Kidney epithelial cell (primary cell): ENCODE data around the gene MYO5A. TPM values are rescaled to one million over a fixed set of nuclear protein-coding genes. Genes with fewer than 3 reads are reported as not detected.

Source experiments
- DNase-seq: peaks from one replicate; pipeline ENCODE4 v3.0.0-alpha.2; 2010; ENCODE audit warnings: low read depth
- H3K27me3 ChIP-seq: 2 replicates; pipeline ENCODE4 v1.6.0; 2011; ENCODE audit warnings: low read length; ENCODE audit not compliant: control insufficient read depth, insufficient read depth
- H3K36me3 ChIP-seq: 2 replicates; pipeline ENCODE4 v1.5.1; 2011; ENCODE audit warnings: low read length; ENCODE audit not compliant: control insufficient read depth, insufficient read depth
- H3K4me3 ChIP-seq: 2 replicates; pipeline ENCODE4 v1.5.1; 2011; ENCODE audit warnings: low read depth, mild to moderate bottlenecking, control low read depth, low read length
- total RNA-seq: library from RNA; depleted of rRNA; stranded (reverse); fragments of >200 nt; gene quantifications from 2 replicates; pipeline ENCODE4 v1.2.3, GENCODE V29; 2015
- TF ChIP-seq, protein P1 (sequence below): IDR thresholded peaks from 2 replicates; pipeline ENCODE4 v1.5.1; 2011; ENCODE audit warnings: mild to moderate bottlenecking, moderate library complexity, low read length, control low read depth, inconsistent platforms; ENCODE audit not compliant: insufficient read depth, poor library complexity, severe bottlenecking

Gene MYO5A
- total RNA-seq, 1 donor from 2014 or later = 31.4 TPM

DNA sequence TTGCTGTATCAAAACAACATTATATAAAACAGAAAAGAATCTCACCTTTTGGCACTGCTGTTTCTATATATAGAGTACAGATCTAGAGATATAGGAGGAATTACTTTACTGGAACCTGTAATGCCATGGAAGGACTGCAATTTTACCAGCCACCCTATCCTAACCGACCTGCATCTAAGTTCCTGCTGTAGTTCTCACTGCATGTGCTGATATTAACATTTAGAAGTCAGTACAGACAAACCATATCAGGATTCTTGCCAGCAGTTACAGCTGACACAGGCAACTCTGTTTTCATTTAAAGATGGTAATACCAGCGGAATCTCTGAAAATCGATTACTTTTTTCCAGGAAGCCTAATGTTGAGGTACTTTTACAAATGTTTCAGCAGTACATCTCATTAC, 159.7 kb downstream of the MYO5A start:
- H3K36me3 ChIP-seq = no peaks in the 10 kb centered on the region
- no peak for DNase-seq
- TF ChIP-seq, protein P1, sequence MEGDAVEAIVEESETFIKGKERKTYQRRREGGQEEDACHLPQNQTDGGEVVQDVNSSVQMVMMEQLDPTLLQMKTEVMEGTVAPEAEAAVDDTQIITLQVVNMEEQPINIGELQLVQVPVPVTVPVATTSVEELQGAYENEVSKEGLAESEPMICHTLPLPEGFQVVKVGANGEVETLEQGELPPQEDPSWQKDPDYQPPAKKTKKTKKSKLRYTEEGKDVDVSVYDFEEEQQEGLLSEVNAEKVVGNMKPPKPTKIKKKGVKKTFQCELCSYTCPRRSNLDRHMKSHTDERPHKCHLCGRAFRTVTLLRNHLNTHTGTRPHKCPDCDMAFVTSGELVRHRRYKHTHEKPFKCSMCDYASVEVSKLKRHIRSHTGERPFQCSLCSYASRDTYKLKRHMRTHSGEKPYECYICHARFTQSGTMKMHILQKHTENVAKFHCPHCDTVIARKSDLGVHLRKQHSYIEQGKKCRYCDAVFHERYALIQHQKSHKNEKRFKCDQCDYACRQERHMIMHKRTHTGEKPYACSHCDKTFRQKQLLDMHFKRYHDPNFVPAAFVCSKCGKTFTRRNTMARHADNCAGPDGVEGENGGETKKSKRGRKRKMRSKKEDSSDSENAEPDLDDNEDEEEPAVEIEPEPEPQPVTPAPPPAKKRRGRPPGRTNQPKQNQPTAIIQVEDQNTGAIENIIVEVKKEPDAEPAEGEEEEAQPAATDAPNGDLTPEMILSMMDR = no peak
- H3K4me3 ChIP-seq = no peak overlapping the region
- H3K27me3 ChIP-seq = no peaks in the 10 kb centered on the region

DNA sequence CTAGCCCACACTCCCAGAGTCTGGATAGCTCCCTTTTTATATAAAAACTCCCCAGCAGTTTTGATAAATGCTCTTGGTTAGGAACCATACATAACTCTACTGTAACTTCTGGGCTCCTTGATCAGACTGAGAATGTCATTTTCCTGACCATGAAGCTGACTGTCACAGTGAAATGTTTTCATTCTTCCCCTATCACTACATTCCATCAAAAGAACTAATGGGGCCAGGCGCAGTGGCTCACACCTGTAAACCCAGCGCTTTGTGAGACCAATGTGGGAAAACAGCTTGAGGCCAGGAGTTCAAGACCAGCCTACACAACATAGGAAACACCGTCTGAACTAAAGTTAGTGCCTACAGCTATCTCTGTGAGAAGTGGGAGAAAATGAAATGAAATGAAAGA, 160.3 kb downstream of the MYO5A start:
- DNase-seq = no peak
- no peaks in the 10 kb centered on the region for H3K27me3 ChIP-seq
- H3K4me3 ChIP-seq = no peak overlapping the region
- H3K36me3 ChIP-seq = no peaks in the 10 kb centered on the region
- TF ChIP-seq, protein P1 = no peak

DNA sequence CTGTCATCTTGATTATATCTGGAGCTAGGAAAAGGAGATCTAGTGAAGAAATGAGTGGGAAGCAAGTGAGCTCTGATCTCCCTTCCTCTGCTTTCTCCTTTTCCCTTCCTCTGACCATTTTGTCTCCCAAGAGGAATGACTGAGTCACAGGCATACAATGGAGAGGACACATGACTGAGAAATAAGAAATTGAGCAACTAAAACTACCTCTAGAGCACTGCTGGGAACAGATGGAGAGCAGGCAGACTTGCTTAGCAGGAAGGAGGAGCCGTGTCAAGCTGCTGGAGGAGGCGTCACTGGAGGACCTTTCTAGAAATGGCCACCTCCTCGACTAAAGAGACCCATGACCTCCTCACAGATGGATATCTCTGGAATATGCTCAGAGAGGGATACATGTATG, 166.2 kb downstream of the MYO5A start:
- H3K4me3 ChIP-seq = no peak overlapping the region
- H3K27me3 ChIP-seq = no peaks in the 10 kb centered on the region
- DNase-seq = no peak
- TF ChIP-seq, protein P1 = no peak
- no peaks in the 10 kb centered on the region for H3K36me3 ChIP-seq

DNA sequence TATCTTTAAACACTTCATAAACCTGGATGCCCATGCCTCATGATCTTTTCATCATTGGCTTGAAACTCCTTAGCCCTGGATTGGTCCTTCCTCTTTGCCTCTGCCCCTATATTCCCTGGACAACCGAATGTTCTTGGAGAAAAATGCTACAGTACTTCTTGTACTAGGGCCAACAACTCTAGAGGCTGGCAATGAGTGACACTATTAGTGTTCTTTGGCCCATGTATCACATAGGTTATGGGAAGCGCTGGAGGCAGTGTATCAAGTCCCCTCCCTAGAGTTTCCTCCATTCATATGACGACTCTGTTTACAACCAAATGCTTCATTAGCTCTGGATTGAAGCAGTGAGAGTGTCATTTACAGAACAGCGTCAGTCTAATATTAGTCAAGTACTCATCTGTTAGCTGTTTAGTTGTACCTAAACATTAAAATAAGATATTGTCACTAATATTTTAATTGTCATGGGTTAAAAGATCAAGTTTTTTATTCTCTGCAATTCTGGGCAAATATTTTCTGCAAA, 166.6 kb downstream of the MYO5A start:
- TF ChIP-seq, protein P1 = no peak
- no peak for DNase-seq
- no peaks in the 10 kb centered on the region for H3K27me3 ChIP-seq
- H3K4me3 ChIP-seq = no peak overlapping the region
- no peaks in the 10 kb centered on the region for H3K36me3 ChIP-seq

DNA sequence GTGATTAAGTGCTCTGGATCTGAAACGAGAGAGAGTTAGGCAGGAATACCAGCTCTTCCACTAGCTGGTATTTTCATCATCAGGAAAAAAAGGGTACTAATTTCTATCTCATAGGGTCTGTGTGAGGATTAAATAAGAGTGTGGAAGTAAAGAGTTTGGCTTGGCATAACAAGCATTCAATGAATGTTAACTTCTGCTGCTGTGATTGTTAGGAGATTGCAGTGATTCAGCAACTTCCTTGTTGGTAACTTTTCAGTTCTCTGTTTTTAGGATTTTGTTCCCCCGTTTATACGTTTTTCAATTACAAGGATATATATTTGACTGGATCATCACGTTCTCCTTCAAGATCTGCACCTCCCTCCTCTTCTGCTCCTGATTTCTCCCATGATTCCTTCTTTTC, 167.2 kb downstream of the MYO5A start:
- DNase-seq = no peak
- Histone ChIP-seq H3K27me3 (no peaks in the 10 kb centered on the region), H3K36me3 (no peaks in the 10 kb centered on the region), H3K4me3 (no peak overlapping the region)
- TF ChIP-seq, protein P1 = no peak

DNA sequence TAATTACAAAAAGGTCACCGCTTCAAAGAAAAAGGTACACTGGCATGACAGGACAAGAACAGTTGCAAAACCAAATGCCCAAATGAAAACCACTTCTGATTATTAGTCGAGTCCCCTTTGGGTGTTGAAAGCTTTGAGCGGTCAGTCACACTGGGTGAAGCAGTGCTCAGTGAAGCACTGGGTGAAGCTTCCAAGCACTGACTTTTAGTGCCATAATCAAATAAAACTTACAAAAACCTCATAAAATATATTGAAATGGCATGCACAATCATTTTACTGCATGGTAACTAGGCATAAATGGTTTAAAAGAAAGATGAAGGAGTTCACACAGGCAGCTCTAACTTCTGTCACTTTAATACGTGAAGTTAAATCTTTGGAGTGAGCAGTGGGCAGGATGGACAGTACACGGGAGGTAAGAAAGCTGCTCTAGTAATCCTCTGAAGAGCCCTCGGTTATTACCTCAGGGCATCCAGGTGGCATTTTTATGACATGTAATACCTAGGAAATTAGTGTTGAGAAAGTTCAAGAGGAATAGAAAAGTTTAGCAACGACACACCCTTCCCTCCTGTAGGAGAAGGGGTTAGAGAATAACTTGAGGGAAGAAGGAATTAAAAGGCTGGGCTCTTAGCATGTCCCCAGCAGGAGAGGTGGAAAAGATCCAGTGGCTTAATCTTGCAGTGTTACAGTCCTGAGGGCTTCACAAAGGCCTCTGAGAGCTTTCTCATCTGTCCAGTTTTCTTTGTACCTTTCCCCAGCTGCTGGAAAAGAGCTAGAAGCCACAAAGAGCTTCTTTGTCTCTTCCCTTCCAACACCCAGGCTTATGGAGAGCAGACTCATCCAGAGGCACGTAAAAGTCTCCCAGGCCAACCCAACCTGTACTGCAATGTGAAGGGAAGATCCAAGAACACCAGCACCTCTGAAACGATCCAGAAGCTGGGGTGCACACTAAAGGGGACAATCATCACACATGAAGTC, 168.2 kb downstream of the MYO5A start:
- DNase-seq = no peak
- TF ChIP-seq, protein P1 = no peak
- no peaks in the 10 kb centered on the region for H3K36me3 ChIP-seq

More for the DNA sequence above, 168.2 kb downstream of the MYO5A start:
- Histone ChIP-seq H3K4me3 (no peak overlapping the region), H3K27me3 (no peaks in the 10 kb centered on the region)
